Ovary (tissue), 3 donors: ENCODE data around the gene SLC27A6.

Experiments
- EP300 ChIP-seq: sonication (generic); formaldehyde crosslinking; IDR thresholded peaks from one replicate; pipeline ENCODE4 v1.6.1; 2017; ENCODE audit warnings: antibody characterized with exemption
- POLR2A ChIP-seq: fragments of 450-650 bp; IDR thresholded peaks from one replicate; pipeline ENCODE4 v1.6.1; 2017; ENCODE audit warnings: antibody characterized with exemption, mild to moderate bottlenecking, moderate library complexity
- TF ChIP-seq, protein P1 (sequence below), 3 donors: fragments of 450-650 bp in 2 of 3; fragments of 200-600 bp in 1 of 3; IDR thresholded peaks; one replicate each; pipeline versions ENCODE4 v1.5.1 to v1.8.0; 2016 to 2022; ENCODE audit warnings: antibody characterized with exemption in 3 of 3, mild to moderate bottlenecking in 1 of 3
- donor health status: DM: no; HTN: no; CAD: no.

- TF ChIP-seq, protein P1, sequence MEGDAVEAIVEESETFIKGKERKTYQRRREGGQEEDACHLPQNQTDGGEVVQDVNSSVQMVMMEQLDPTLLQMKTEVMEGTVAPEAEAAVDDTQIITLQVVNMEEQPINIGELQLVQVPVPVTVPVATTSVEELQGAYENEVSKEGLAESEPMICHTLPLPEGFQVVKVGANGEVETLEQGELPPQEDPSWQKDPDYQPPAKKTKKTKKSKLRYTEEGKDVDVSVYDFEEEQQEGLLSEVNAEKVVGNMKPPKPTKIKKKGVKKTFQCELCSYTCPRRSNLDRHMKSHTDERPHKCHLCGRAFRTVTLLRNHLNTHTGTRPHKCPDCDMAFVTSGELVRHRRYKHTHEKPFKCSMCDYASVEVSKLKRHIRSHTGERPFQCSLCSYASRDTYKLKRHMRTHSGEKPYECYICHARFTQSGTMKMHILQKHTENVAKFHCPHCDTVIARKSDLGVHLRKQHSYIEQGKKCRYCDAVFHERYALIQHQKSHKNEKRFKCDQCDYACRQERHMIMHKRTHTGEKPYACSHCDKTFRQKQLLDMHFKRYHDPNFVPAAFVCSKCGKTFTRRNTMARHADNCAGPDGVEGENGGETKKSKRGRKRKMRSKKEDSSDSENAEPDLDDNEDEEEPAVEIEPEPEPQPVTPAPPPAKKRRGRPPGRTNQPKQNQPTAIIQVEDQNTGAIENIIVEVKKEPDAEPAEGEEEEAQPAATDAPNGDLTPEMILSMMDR (IDR thresholded peaks at IDR 0.05) = no peak
- TF ChIP-seq POLR2A (no peak), EP300 (no peak)
Observed at GRCh38 chr5:128984480-128984879, 19.2 kb downstream of the SLC27A6 start.
